ENCODE data around the gene CAMSAP3. TPM values are rescaled to one million over a fixed set of nuclear protein-coding genes. Genes with fewer than 3 reads are reported as not detected.
"Not testable (repeated sequence)": the region's sequence is repeated elsewhere in the genome, so short reads cannot be mapped to it uniquely, and the experiment has no call there.

CAMSAP3 gene
- total RNA-seq, 1 donor from 2014 or later: 26.5 TPM

DNA sequence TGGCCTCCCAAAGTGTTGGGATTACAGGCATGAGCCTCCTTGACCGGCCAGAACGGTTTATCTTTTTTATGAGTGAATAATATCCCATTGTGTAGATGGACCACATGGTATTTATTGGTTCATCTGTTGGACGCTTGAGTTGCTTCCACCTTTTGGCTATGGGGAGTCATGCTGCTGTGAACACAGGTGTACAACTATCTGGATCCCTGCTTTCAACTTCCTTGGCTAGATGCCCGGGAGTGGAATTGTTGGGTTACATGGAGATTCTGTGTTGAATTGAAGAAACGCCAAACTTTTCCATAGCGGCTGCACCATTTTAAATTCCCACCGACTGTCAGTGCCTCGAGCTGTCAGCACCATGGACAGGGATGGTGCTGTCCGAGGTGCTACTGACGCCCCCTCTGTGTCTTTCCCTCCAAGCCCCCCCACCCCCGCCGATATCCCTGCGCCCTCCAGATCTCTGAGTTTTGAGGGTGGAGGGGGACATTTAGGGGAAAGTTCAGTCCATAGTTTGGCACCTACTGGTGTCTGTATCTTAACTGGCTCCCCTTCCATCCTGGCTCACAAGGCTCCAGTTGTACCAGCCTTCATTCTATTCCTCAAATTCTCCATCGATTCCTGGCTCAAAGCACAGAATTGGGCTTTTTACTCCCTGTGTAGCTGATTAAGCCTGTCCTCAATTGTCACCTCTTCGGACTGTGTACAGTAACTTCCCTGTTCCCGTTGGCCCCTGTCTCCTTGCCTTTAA lies 32.8 kb upstream of the CAMSAP3 start:
- H3K4me3 Mint-ChIP-seq: no peak overlapping the region
- no peaks in the 10 kb centered on the region for H3K27me3 Mint-ChIP-seq (ENCODE audit: low read depth)
- H3K36me3 Mint-ChIP-seq: peaks cover 17% of the 10 kb centered on the region
- no peaks in the 10 kb centered on the region for H3K4me1 Mint-ChIP-seq
- TF ChIP-seq, protein P1, sequence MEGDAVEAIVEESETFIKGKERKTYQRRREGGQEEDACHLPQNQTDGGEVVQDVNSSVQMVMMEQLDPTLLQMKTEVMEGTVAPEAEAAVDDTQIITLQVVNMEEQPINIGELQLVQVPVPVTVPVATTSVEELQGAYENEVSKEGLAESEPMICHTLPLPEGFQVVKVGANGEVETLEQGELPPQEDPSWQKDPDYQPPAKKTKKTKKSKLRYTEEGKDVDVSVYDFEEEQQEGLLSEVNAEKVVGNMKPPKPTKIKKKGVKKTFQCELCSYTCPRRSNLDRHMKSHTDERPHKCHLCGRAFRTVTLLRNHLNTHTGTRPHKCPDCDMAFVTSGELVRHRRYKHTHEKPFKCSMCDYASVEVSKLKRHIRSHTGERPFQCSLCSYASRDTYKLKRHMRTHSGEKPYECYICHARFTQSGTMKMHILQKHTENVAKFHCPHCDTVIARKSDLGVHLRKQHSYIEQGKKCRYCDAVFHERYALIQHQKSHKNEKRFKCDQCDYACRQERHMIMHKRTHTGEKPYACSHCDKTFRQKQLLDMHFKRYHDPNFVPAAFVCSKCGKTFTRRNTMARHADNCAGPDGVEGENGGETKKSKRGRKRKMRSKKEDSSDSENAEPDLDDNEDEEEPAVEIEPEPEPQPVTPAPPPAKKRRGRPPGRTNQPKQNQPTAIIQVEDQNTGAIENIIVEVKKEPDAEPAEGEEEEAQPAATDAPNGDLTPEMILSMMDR (IDR thresholded peaks at IDR 0.05; ENCODE audit: unreplicated experiment): no peak
- no peak for DNase-seq (ENCODE audit: low spot score in 2 of 2, unreplicated experiment in 2 of 2)
- H3K9me3 Mint-ChIP-seq: no peaks in the 10 kb centered on the region
- H3K27ac Mint-ChIP-seq: no peak overlapping the region

DNA sequence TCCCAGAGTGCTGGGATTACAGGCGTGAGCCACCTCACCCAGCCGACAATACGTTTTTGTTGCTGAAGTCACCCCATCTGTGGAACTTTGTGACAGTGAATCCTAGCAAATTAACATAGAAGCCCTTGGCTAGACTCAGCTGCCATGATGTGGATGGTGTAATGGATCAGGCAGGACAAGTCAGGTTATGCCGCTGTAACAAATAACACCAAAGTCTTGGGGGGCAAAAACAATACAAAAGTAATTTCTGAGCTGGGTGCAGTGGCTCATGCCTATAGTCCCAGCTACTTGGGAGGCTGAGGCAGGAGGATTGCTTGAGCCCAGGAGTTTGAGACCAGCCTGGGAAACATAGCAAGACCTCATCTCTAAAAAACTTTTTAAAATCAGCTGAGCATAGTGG lies 30.8 kb upstream of the CAMSAP3 start:
- Mint-ChIP-seq H3K4me3 (no peak overlapping the region), H3K4me1 (no peaks in the 10 kb centered on the region), H3K27me3 (ENCODE audit: low read depth) (no peaks in the 10 kb centered on the region), H3K36me3 (peaks cover 5% of the 10 kb centered on the region), H3K9me3 (no peaks in the 10 kb centered on the region), H3K27ac (no peak overlapping the region)
- TF ChIP-seq, protein P1 (IDR thresholded peaks at IDR 0.05; ENCODE audit: unreplicated experiment): no peak
- no peak for DNase-seq (ENCODE audit: low spot score in 2 of 2, unreplicated experiment in 2 of 2)

DNA sequence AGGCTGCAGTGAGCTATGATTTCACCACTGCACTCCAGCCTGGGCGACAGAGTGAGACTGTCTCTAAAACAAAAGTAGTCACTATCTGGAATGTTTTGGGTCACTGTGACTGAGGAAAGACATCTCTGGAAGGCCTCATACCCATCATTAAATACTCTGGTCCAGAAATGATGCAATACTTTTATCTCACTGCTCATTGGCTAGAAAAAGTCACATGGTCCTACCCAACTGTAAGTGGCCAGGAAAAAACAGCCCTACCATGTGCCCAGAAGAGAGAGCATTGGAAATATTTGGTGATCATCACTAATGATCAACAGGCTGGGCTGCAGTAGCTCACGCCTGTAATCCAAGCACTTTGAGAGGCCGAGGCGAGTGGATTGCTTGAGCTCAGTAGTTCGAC lies 30.3 kb upstream of the CAMSAP3 start:
- no peak for DNase-seq (ENCODE audit: low spot score in 2 of 2, unreplicated experiment in 2 of 2)
- Mint-ChIP-seq H3K27ac (no peak overlapping the region), H3K27me3 (ENCODE audit: low read depth) (no peaks in the 10 kb centered on the region), H3K36me3 (peaks cover 2% of the 10 kb centered on the region), H3K9me3 (no peaks in the 10 kb centered on the region), H3K4me1 (no peaks in the 10 kb centered on the region), H3K4me3 (no peak overlapping the region)
- TF ChIP-seq, protein P1 (IDR thresholded peaks at IDR 0.05; ENCODE audit: unreplicated experiment): no peak

DNA sequence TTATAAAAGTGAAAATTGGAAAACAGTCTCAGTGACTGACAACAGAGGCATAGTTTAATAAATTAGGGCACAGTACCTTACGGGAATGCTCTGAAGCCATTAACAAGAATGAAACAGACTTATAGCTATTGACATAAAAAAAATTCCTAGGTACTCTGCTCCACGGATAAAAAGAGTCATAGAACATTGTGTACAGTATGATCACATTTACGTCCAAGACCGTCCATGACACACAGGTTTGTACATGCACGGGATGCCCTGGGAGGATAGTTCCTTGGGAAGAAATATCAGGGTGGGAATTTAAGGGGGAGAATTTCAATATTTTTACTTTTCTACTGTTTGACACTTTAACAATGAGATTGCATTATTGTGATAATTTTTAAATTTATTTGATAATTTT lies 24.9 kb upstream of the CAMSAP3 start:
- DNase-seq (ENCODE audit: low spot score in 2 of 2, unreplicated experiment in 2 of 2): no peak
- Mint-ChIP-seq H3K4me1 (no peaks in the 10 kb centered on the region), H3K4me3 (no peak overlapping the region), H3K27me3 (ENCODE audit: low read depth) (peaks cover 11% of the 10 kb centered on the region), H3K9me3 (no peaks in the 10 kb centered on the region), H3K36me3 (no peaks in the 10 kb centered on the region), H3K27ac (no peak overlapping the region)
- TF ChIP-seq, protein P1 (IDR thresholded peaks at IDR 0.05; ENCODE audit: unreplicated experiment): no peak

DNA sequence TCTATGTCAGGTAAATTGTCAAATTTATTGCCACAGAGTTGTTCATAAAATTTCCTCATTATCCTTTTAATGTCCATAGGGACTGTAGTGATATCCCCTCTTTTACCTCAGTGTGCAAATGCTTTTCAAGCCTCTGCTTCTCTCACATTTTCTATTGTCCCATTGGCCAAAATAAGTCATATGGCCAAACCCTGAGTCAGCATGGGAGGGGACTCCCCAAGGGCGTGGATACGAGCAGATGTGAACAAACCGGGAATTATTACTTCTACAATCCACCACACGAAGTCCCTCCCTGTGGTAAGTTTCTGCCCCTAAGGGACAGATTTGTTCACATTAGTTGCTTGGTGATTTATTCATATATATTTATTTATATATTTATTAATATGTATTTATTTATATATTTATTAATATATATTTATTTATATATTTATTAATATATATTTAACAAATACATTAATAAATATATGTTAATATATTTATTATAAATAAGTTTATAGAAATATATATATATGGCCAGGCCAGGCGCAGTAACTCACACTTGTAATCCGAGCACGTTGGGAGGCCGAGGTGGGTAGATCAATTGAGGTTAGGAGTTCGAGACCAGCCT lies 20.1 kb upstream of the CAMSAP3 start:
- no peak overlapping the region for H3K4me3 Mint-ChIP-seq
- no peaks in the 10 kb centered on the region for H3K9me3 Mint-ChIP-seq
- no peaks in the 10 kb centered on the region for H3K36me3 Mint-ChIP-seq
- DNase-seq (ENCODE audit: low spot score in 2 of 2, unreplicated experiment in 2 of 2): no peak
- no peaks in the 10 kb centered on the region for H3K4me1 Mint-ChIP-seq
- TF ChIP-seq, protein P1 (IDR thresholded peaks at IDR 0.05; ENCODE audit: unreplicated experiment): no peak
- H3K27ac Mint-ChIP-seq: no peak overlapping the region
- H3K27me3 Mint-ChIP-seq (ENCODE audit: low read depth): peaks cover 44% of the 10 kb centered on the region

DNA sequence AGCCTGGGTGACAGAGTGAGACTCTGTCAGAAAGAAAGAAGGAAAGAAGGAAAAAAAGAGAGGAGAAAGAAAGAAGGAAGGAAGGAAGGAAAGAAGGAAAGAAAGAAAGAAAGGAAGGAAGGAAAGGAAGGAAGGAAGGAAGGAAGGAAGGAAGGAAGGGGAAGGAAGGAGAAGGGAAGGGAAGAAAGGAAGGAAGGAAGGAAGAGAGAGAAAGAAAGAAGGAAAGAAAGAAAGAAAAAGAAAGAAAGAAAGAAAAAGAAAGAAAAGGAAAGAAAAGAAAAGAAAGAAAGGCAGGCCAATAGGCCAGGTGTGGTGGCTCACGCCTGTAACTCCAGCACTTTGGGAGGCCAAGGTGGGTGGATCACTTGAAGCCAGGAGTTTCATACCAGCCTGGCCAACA lies 18.2 kb upstream of the CAMSAP3 start:
- DNase-seq (ENCODE audit: low spot score in 2 of 2, unreplicated experiment in 2 of 2); H3K36me3 Mint-ChIP-seq; H3K4me1 Mint-ChIP-seq; H3K9me3 Mint-ChIP-seq; H3K27ac Mint-ChIP-seq; H3K4me3 Mint-ChIP-seq: not testable (repeated sequence)
- peaks cover 56% of the 10 kb centered on the region for H3K27me3 Mint-ChIP-seq (ENCODE audit: low read depth)

All from mesothelial cell of epicardium (in vitro differentiated cells).